ENCODE data around the gene ABCE1.
"Not testable (repeated sequence)": the region's sequence is repeated elsewhere in the genome, so short reads cannot be mapped to it uniquely, and the experiment has no call there.

ABCE1 gene

GRCh38 chr4:145098675-145099037 lies 545 bp downstream of the ABCE1 start:
- DNase-seq: peak in 17 of 42 donors; percentile 15 to 66 (median 31)
- intact Hi-C loops (cut with DNase I): loop anchor here (5.0 kb wide), 1 partner anchor 84 kb away; the partner anchor contains the start of gene OTUD4

GRCh38 chr4:145099653-145100052 lies 1.5 kb downstream of the ABCE1 start:
- no peak for DNase-seq
- intact Hi-C loops (cut with DNase I): loop anchor here (5.0 kb wide), 1 partner anchor 83 kb away; the partner anchor contains the start of gene OTUD4

DNA sequence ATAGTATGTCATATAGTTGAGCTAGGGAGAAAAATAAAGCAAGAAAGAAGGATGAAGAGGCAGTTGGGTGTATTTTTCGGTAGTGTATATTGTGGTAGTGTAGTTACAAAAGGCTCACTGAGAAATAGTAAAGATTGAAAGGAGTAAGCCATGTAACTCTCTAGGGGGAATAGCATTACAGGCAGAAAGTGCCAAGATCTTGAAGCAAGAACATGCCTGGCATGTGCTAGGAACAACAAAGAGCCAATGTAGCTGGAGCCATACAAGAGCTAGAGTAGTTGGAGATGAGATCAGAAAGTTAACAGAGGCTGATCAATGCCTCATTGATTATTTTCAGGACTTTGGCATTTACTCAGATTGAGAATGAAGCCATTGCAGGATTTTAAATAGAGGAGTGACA lies 3.0 kb downstream of the ABCE1 start:
- intact Hi-C loops (cut with DNase I): no loop called here
- DNase-seq: no peak

- DNase-seq: no peak
- intact Hi-C loops (cut with DNase I): no loop called here
Observed at GRCh38 chr4:145102619-145103018, 4.5 kb downstream of the ABCE1 start.

- intact Hi-C loops (cut with DNase I): no loop called here
- DNase-seq: no peak
Observed at GRCh38 chr4:145103496-145103895, 5.4 kb downstream of the ABCE1 start.

- no peak for DNase-seq
- intact Hi-C loops (cut with DNase I): no loop called here
Observed at GRCh38 chr4:145107126-145107525, 9.0 kb downstream of the ABCE1 start.

- intact Hi-C loops (cut with DNase I): no loop called here
- no peak for DNase-seq
Observed at GRCh38 chr4:145108128-145108527, 10.0 kb downstream of the ABCE1 start.

DNA sequence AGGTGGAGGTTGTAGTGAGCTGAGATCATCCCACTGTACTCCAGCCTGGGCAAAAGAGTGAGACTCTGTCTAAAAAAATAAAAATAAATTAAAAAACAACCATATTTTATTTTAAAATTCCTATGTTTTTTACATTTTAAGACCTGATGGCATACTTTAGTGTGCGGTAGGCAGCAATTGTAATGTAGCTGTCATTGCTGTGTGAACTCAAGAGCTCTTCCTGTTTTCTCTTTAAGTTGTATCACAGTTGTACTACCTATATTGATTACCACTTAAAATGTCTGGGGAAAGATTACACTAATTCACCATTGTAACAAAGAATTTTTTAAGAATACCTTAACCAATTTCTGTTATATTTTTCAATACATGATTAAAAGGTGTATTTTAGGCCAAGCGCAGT lies 27.3 kb downstream of the ABCE1 start:
- intact Hi-C loops (cut with DNase I): no loop called here
- DNase-seq: no peak

- no peak for DNase-seq
- intact Hi-C loops (cut with DNase I): no loop called here
Observed at GRCh38 chr4:145130130-145130529, 32.0 kb downstream of the ABCE1 start.

DNA sequence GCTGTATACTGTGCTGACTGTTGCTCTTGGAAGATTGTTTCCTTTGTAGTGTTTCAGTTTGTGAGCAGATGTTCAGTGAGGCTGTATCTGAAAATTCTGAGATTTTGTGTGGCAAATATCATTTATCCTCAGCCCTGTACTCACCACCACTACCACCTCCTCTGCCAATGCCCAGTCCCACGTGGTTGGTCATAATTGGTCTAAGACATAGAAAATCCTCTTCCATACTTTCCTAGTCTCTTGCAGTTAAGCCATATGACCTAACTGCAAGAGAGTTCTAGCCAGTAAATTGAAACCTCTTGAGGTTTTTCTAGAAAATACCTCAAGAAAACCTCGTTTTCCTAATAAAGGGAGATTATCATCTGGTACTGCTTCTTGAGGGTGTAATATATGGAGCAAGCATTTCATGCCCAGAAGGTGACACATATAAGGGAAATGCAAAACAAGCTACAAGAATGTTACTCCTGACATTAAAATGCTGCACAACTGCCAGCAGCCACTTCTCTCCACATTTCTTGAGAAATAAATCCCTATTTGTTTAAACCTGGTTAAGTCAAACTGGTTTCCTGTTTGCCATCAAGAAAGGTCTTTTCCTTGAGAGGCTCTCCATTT lies 32.8 kb downstream of the ABCE1 start:
- DNase-seq: no peak
- intact Hi-C loops (cut with DNase I): no loop called here

DNA sequence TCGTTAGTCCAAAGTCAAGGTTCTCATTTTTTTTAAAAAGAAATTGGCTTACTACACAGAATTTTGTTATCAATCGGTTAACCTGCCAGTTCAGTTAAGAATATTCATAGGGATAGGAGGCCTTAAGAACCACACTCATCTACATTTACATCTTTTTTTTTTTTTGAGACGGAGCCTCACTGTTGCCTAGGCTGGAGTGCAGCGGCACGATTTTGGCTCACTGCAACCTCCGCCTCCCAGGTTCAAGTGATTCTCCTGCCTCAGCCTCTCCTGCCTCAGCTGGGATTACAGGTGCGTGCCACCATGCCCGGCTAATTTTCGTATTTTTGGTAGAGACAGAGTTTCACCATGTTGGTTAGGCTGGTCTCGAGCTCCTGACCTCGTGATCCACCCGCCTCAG lies 33.7 kb downstream of the ABCE1 start:
- no peak for DNase-seq
- intact Hi-C loops (cut with DNase I): no loop called here

DNA sequence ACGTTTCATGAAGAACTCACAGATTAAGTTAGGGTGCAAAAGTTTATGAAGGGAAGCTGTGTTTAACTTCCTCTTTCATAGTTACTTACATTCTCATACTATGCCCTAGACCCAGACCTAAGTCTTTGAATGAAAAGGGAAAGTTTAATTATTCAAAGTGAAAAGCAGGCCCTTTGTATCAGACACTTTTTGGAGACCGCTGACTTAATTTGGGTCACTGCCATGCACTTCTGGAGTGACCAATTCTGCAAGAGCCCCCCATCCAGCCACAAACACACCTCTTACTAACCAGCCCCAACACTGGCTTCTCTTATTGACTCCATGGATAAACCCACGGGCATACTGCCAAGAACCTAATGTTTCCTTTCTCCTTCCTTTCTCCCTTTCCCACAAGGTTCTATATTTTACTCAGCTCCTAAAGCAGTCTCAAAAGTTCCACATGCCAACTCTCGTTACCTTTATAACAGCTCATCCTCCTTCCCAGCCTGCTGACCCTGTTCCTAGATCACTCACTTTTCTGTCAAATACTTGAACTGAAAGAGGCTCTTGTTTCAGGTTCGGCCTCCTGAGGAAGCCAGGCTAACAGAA lies 34.5 kb downstream of the ABCE1 start:
- DNase-seq: peak in 4 of 42 donors; percentile 5 to 25 (median 12)
- intact Hi-C loops (cut with DNase I): no loop called here

GRCh38 chr4:145136219-145136618 lies 38.1 kb downstream of the ABCE1 start:
- DNase-seq; intact Hi-C loops (cut with DNase I): not testable (repeated sequence)

GRCh38 chr4:145148980-145149379 lies 50.9 kb downstream of the ABCE1 start:
- DNase-seq: no peak
- intact Hi-C loops (cut with DNase I): no loop called here

GRCh38 chr4:145153181-145153903 lies 55.2 kb downstream of the ABCE1 start:
- intact Hi-C loops (cut with DNase I): no loop called here
- DNase-seq: no peak

- no peak for DNase-seq
- intact Hi-C loops (cut with DNase I): no loop called here
Observed at GRCh38 chr4:145153904-145154298, 55.8 kb downstream of the ABCE1 start.

- peak in 6 of 42 donors; percentile 33 to 59 (median 47) for DNase-seq
- intact Hi-C loops (cut with DNase I): no loop called here
Observed at GRCh38 chr4:145154573-145154972, 56.5 kb downstream of the ABCE1 start.

DNA sequence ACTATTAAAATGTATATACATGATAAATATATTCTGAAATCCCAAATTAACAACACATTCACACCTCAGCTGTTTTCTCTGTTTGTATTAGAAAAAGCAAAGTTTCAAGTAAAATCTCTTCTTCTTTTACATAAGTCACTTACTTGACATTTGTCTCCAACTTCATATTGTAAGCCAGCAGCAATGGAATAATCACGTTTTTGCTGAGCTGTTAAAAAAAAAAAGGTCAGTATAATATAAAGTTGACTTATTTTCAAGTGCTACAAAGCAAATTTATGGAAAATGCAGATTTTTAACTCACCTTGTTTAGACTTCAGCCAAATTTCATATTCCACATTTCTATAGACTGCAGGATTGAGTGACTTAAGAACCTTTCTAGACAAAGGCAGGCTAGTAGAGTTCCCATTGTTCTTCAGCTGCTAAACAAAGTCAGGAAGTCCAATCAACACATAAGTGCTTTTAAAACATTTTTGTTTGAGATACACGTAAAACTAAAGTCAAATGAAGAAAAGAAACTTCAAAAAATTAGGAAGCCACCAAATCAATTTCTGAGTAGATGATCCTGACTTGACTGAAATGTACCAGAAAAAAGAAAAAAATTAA lies 57.3 kb downstream of the ABCE1 start:
- DNase-seq: no peak
- intact Hi-C loops (cut with DNase I): no loop called here

GRCh38 chr4:145156986-145157385 lies 58.9 kb downstream of the ABCE1 start:
- intact Hi-C loops (cut with DNase I): no loop called here
- DNase-seq: no peak

DNA sequence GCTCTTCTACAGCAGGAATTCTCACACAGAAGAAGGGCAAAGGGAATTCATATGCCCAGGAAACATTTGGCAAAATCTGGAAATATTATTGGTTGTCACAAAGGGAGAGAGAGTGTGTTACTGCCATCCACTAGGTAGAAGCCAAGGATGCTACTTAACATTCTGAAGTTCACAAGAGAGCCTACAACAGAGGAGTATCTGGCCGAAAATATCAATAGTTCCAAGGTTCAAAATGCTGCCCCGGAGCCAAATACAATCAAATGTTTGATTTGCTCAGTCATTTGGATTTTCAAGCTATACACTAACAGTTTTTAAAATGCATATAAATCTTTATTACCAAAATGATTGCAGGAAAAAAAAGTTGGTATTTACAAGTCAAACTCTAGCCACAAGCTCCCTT lies 63.4 kb downstream of the ABCE1 start:
- intact Hi-C loops (cut with DNase I): no loop called here
- no peak for DNase-seq
